Left ventricle myocardium inferior (tissue), 1 donor: ENCODE results near the gene TBC1D19. TPM values are rescaled to one million over a fixed set of nuclear protein-coding genes. Genes with fewer than 3 reads are reported as not detected.

Experiments
- DNase-seq: peaks from one replicate; pipeline ENCODE4 v3.0.0-alpha.2; 2020
- H3K27ac ChIP-seq: fragments of 200-600 bp; replicated peaks from 2 replicates; pipeline ENCODE4 v1.8.0; 2021
- H3K27me3 ChIP-seq: fragments of 200-600 bp; 2 replicates; pipeline ENCODE4 v1.8.0; 2021; ENCODE audit warnings: low read depth
- H3K36me3 ChIP-seq: fragments of 200-600 bp; 2 replicates; pipeline ENCODE4 v1.8.0; 2021
- H3K4me1 ChIP-seq: fragments of 200-600 bp; 2 replicates; pipeline ENCODE4 v1.8.0; 2021
- H3K4me3 ChIP-seq: fragments of 200-600 bp; 2 replicates; pipeline ENCODE4 v1.8.0; 2021; ENCODE audit warnings: mild to moderate bottlenecking, moderate library complexity
- H3K9me3 ChIP-seq: fragments of 200-600 bp; replicated peaks from 2 replicates; pipeline ENCODE4 v1.8.0; 2021
- intact Hi-C: fragments of 100-400 bp; cut with micrococcal nuclease; formaldehyde crosslinking; loops from one replicate; pipeline ENCODE4 v1.11.0; 2022
- total RNA-seq: library from RNA; stranded (reverse); fragmentation: NEBNext Ultra II Directional; extraction: Animal tissue kit (Norgen Biotek cat#: 25700); gene quantifications from one replicate; pipeline ENCODE4 v1.2.1, GENCODE V29; 2021
- TF ChIP-seq, protein P1 (sequence below): fragments of 200-600 bp; IDR thresholded peaks from 2 replicates; pipeline ENCODE4 v1.8.0; 2021; ENCODE audit warnings: antibody characterized with exemption, mild to moderate bottlenecking, borderline replicate concordance
- donor health status: DM: no; HTN: yes; CAD: no; lungs with severe emphysema.

TBC1D19 gene
- total RNA-seq, 1 donor from 2014 or later = 8.6 TPM

DNA sequence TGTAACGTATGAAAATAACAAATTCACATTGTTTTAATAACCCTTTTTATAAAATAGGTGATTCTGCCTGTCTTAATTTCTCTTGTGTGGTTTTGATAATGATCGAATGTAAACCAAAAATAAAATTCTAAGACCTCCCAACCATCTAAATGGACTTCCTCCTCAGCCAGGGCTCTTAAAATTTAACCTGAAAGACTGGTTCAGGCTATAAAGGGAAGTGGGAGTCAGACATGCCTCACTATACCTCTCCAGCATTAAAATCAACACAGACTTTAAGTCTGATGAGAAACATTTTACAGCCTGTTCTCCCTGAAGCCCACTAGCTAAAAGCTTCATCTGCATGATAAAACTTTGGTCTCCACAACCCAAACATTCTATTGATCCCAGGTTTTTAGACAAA is 179.2 kb downstream of the TBC1D19 start:
- Histone ChIP-seq H3K27me3 (no peaks in the 10 kb centered on the region), H3K36me3 (no peaks in the 10 kb centered on the region)
- intact Hi-C loops = no loop called here

DNA sequence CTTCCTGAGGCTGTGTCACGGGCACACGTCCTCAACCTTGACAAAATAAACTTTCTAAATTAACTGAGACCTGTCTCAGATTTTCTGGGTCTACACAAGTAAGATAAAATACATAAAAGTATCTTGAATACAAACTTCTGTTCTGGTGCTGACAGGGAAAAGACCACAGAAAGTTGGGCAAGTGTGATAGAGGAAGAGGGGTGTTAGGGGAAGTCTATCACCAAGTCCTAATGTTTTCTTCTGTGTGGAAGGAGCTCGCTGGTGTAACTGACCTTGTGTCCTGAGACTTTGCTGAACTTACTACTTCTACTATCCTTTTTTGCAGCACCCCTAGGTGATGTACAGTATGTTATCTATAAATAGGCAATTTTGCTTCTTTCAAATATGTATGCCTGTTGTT is 179.8 kb downstream of the TBC1D19 start:
- Histone ChIP-seq H3K4me3 (no peak overlapping the region), H3K4me1 (no peaks in the 10 kb centered on the region), H3K36me3 (no peaks in the 10 kb centered on the region), H3K27me3 (no peaks in the 10 kb centered on the region), H3K9me3 (no peaks in the 10 kb centered on the region), H3K27ac (no peak overlapping the region)
- DNase-seq = no peak
- intact Hi-C loops = no loop called here
- TF ChIP-seq, protein P1, sequence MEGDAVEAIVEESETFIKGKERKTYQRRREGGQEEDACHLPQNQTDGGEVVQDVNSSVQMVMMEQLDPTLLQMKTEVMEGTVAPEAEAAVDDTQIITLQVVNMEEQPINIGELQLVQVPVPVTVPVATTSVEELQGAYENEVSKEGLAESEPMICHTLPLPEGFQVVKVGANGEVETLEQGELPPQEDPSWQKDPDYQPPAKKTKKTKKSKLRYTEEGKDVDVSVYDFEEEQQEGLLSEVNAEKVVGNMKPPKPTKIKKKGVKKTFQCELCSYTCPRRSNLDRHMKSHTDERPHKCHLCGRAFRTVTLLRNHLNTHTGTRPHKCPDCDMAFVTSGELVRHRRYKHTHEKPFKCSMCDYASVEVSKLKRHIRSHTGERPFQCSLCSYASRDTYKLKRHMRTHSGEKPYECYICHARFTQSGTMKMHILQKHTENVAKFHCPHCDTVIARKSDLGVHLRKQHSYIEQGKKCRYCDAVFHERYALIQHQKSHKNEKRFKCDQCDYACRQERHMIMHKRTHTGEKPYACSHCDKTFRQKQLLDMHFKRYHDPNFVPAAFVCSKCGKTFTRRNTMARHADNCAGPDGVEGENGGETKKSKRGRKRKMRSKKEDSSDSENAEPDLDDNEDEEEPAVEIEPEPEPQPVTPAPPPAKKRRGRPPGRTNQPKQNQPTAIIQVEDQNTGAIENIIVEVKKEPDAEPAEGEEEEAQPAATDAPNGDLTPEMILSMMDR = no peak

More for the DNA sequence above, 179.2 kb downstream of the TBC1D19 start:
- Histone ChIP-seq H3K27ac (no peak overlapping the region), H3K4me1 (no peaks in the 10 kb centered on the region), H3K9me3 (no peaks in the 10 kb centered on the region), H3K4me3 (no peak overlapping the region)
- no peak for DNase-seq
- TF ChIP-seq, protein P1 = no peak

DNA sequence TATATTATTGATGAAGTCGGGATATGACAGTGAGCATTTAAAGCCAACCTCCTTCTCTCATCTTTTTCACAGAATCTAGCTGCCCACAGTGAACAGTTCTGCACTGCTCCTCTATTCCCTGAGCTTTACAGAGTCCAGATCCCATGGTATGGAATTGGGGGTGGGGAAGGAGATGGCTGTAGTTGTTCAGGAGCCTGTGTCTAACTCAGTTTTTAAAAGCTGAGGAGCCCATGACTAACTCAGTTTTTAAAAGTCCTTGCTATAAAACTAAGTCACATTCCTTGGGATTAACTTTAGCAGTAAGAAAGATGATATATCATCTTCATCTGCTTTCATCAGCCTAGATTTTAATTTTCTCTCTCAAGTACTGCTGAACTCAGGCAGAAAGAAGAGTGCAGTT is 180.3 kb downstream of the TBC1D19 start:
- intact Hi-C loops = no loop called here
- no peak for DNase-seq
- TF ChIP-seq, protein P1 = no peak
- H3K27me3 ChIP-seq = no peaks in the 10 kb centered on the region
- no peaks in the 10 kb centered on the region for H3K9me3 ChIP-seq
- H3K27ac ChIP-seq = no peak overlapping the region
- no peak overlapping the region for H3K4me3 ChIP-seq
- H3K4me1 ChIP-seq = no peaks in the 10 kb centered on the region
- no peaks in the 10 kb centered on the region for H3K36me3 ChIP-seq

DNA sequence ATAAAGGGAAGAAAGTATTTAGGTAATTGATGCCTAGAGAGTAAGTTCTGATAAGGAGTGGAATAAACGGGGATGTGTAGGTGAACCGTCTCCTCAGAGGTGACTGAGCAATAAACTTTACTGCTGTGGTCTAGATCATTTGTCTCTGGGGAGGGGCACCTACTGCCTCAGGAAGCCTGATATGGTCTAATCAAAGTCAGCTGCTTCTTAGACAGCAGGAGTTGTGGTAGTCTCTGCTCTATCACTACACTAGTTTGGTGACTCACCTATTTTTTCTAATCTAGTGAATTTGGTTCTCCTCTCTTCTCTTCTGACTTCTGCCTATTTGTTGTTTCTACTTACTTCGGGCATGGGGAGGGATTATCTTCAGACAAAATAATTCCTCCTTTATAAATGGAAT is 181.6 kb downstream of the TBC1D19 start:
- TF ChIP-seq, protein P1 = no peak
- Histone ChIP-seq H3K27ac (no peak overlapping the region), H3K4me1 (no peaks in the 10 kb centered on the region), H3K9me3 (no peaks in the 10 kb centered on the region), H3K27me3 (no peaks in the 10 kb centered on the region), H3K36me3 (peaks cover 6% of the 10 kb centered on the region), H3K4me3 (no peak overlapping the region)
- intact Hi-C loops = no loop called here
- DNase-seq = no peak

DNA sequence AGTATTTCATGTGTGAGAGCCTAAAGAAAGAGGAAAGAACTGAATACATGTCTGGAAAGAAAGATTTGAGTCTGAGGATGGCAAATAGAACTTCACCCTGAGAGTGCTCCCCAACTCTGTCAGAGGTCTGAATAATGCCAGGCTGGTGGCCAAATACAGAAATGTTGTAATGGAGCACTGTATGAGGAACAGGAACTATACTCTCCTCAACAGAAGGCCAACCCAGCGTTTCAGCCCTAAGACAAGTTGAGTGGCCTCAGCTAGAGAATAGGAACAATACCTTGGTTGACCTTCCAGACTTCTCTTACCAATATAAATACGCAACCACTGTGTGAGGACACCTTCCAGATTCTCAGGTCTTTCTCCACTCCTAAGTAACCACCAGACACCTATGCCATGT is 182.3 kb downstream of the TBC1D19 start:
- H3K27me3 ChIP-seq = no peaks in the 10 kb centered on the region
- no peaks in the 10 kb centered on the region for H3K9me3 ChIP-seq
- DNase-seq = no peak
- TF ChIP-seq, protein P1 = no peak
- no peaks in the 10 kb centered on the region for H3K4me1 ChIP-seq
- no peak overlapping the region for H3K4me3 ChIP-seq
- peaks cover 12% of the 10 kb centered on the region for H3K36me3 ChIP-seq
- H3K27ac ChIP-seq = no peak overlapping the region
- intact Hi-C loops = no loop called here
